WTC11 (cell line): ENCODE results near the gene NTN1. TPM values are rescaled to one million over a fixed set of nuclear protein-coding genes. Genes with fewer than 3 reads are reported as not detected.

Experiments
- ATAC-seq: fragments of 200-7000 bp; cut with Tn5 transposase; 2 replicates; pipeline ENCODE4 v1.10.0; 2021; ENCODE audit warnings: mild to moderate bottlenecking, moderate library complexity
- CTCF ChIA-PET: fragments of 300-600 bp; sonication (Branson Sonifier 250); formaldehyde crosslinking; loops from one replicate; lab custom pipeline; 2021; ENCODE audit warnings: antibody characterized with exemption; lab: Charles Lee
- POLR2A ChIA-PET: fragments of 350-600 bp; sonication (Branson Sonifier 250); formaldehyde crosslinking; loops from one replicate; lab custom pipeline; 2021; ENCODE audit warnings: antibody characterized with exemption; lab: Charles Lee
- DNase-seq: peaks from one replicate; pipeline ENCODE4 v3.0.0; 2021; ENCODE audit warnings: low spot score
- H3K27ac Mint-ChIP-seq: 2 replicates; pipeline ENCODE4 v1.8.0; 2021; ENCODE audit warnings: mixed read lengths
- H3K27me3 Mint-ChIP-seq: 2 replicates; pipeline ENCODE4 v1.8.0; 2021; ENCODE audit warnings: low read depth, mild to moderate bottlenecking, moderate library complexity, mixed read lengths
- H3K36me3 Mint-ChIP-seq: 2 replicates; pipeline ENCODE4 v1.8.0; 2021; ENCODE audit warnings: mixed read lengths
- H3K4me1 Mint-ChIP-seq: 2 replicates; pipeline ENCODE4 v1.8.0; 2022; ENCODE audit warnings: mixed read lengths
- H3K4me3 Mint-ChIP-seq: 2 replicates; pipeline ENCODE4 v1.8.0; 2021; ENCODE audit warnings: mild to moderate bottlenecking, moderate library complexity, mixed read lengths
- H3K9me3 Mint-ChIP-seq: 2 replicates; pipeline ENCODE4 v1.8.0; 2021; ENCODE audit warnings: mixed read lengths
- ARID4B ChIP-seq: sonication (generic); formaldehyde crosslinking; IDR thresholded peaks from 2 replicates; pipeline ENCODE4 v1.8.0; 2023; ENCODE audit warnings: missing genetic modification reagents, mild to moderate bottlenecking, borderline replicate concordance
- ELF4 ChIP-seq: sonication (generic); formaldehyde crosslinking; IDR thresholded peaks from 2 replicates; pipeline ENCODE4 v1.8.1; 2022; ENCODE audit warnings: low read depth, mild to moderate bottlenecking, moderate library complexity, missing genetic modification reagents
- ETV6 ChIP-seq: sonication (generic); formaldehyde crosslinking; IDR thresholded peaks from 2 replicates; pipeline ENCODE4 v1.8.1; 2022; ENCODE audit warnings: mild to moderate bottlenecking, missing genetic modification reagents
- GABPB1 ChIP-seq: sonication (generic); formaldehyde crosslinking; IDR thresholded peaks from 2 replicates; pipeline ENCODE4 v1.8.1; 2023; ENCODE audit warnings: mild to moderate bottlenecking, missing genetic modification reagents
- GRHL2 ChIP-seq: fragments of 250-450 bp; sonication (Bioruptor Pico); IDR thresholded peaks from 2 replicates; pipeline ENCODE4 v1.8.0; 2022; ENCODE audit warnings: mild to moderate bottlenecking, moderate library complexity; ENCODE audit not compliant: insufficient replicate concordance, severe bottlenecking
- JAZF1 ChIP-seq: fragments of 250-450 bp; sonication (Bioruptor Pico); IDR thresholded peaks from 2 replicates; pipeline ENCODE4 v1.9.0; 2021; ENCODE audit warnings: moderate library complexity, mild to moderate bottlenecking, inconsistent platforms
- NR2C2 ChIP-seq: sonication (generic); formaldehyde crosslinking; IDR thresholded peaks from 2 replicates; pipeline ENCODE4 v1.8.0; 2022; ENCODE audit warnings: mild to moderate bottlenecking, missing genetic modification reagents
- SMAD3 ChIP-seq: sonication (generic); formaldehyde crosslinking; IDR thresholded peaks from 2 replicates; pipeline ENCODE4 v1.8.0; 2022; ENCODE audit warnings: missing genetic modification reagents, mild to moderate bottlenecking, borderline replicate concordance
- TCF7 ChIP-seq: sonication (generic); formaldehyde crosslinking; IDR thresholded peaks from 2 replicates; pipeline ENCODE4 v1.8.0; 2022; ENCODE audit warnings: mild to moderate bottlenecking, low read depth, missing genetic modification reagents, moderate library complexity
- USF1 ChIP-seq: sonication (generic); formaldehyde crosslinking; IDR thresholded peaks from 2 replicates; pipeline ENCODE4 v1.8.0; 2022; ENCODE audit warnings: mild to moderate bottlenecking, missing genetic modification reagents
- USF2 ChIP-seq: sonication (generic); formaldehyde crosslinking; IDR thresholded peaks from 2 replicates; pipeline ENCODE4 v1.8.1; 2023; ENCODE audit warnings: mild to moderate bottlenecking, missing genetic modification reagents, moderate library complexity
- ZBTB43 ChIP-seq: sonication (generic); formaldehyde crosslinking; IDR thresholded peaks from 2 replicates; pipeline ENCODE4 v1.8.1; 2023; ENCODE audit warnings: mild to moderate bottlenecking, missing genetic modification reagents
- ZNF121 ChIP-seq: sonication (generic); formaldehyde crosslinking; IDR thresholded peaks from 2 replicates; pipeline ENCODE4 v1.8.0; 2023; ENCODE audit warnings: missing genetic modification reagents
- ZNF138 ChIP-seq: sonication (generic); formaldehyde crosslinking; conservative IDR thresholded peaks from 2 replicates; pipeline ENCODE4 v1.8.1; 2022; ENCODE audit warnings: mild to moderate bottlenecking, moderate library complexity, missing genetic modification reagents
- ZNF232 ChIP-seq: sonication (generic); formaldehyde crosslinking; IDR thresholded peaks from 2 replicates; pipeline ENCODE4 v1.8.0; 2022; ENCODE audit warnings: mild to moderate bottlenecking, missing genetic modification reagents
- ZNF281 ChIP-seq: sonication (generic); formaldehyde crosslinking; IDR thresholded peaks from 2 replicates; pipeline ENCODE4 v1.8.0; 2023; ENCODE audit warnings: mild to moderate bottlenecking, missing genetic modification reagents
- ZNF423 ChIP-seq: fragments of 250-450 bp; sonication (Bioruptor Pico); IDR thresholded peaks from 2 replicates; pipeline ENCODE4 v2.1.2; 2022; ENCODE audit warnings: mild to moderate bottlenecking, moderate library complexity
- total RNA-seq: library from RNA; stranded (reverse); gene quantifications from 3 replicates; pipeline ENCODE4 v1.2.3, GENCODE V29; 2021

Gene NTN1
- total RNA-seq, 1 experiment from 2014 or later = 5.5 TPM

GRCh38 chr17:9009096-9009495, 12.2 kb upstream of the NTN1 start:
- H3K27ac Mint-ChIP-seq = no peak overlapping the region
- H3K4me1 Mint-ChIP-seq = peaks cover 19% of the 10 kb centered on the region
- H3K36me3 Mint-ChIP-seq = no peaks in the 10 kb centered on the region; the same call in 1 of the 2 replicates
- H3K9me3 Mint-ChIP-seq = no peaks in the 10 kb centered on the region
- DNase-seq (no peak), ATAC-seq (no peak)
- POLR2A ChIA-PET = no interaction called here
- CTCF ChIA-PET = no interaction called here
- TF ChIP-seq USF2 (CRISPR knock-in tag) (no peak), NR2C2 (no peak)
- TF ChIP-seq, all 79 proteins: peak for 0
- peaks cover 90% of the 10 kb centered on the region for H3K27me3 Mint-ChIP-seq
- H3K4me3 Mint-ChIP-seq = no peak overlapping the region

- ChIA-PET CTCF (interaction anchor here (0.8 kb wide), 1 partner anchor 11 kb away, joined by 4 read pairs; no protein-coding TSS in a partner anchor), POLR2A (no interaction called here)
- Mint-ChIP-seq H3K27me3 (peaks cover 88% of the 10 kb centered on the region), H3K36me3 (no peaks in the 10 kb centered on the region; the same call in 1 of the 2 replicates), H3K27ac (no peak overlapping the region), H3K4me1 (peaks cover 20% of the 10 kb centered on the region), H3K9me3 (no peaks in the 10 kb centered on the region), H3K4me3 (no peak overlapping the region)
- ATAC-seq (no peak), DNase-seq (no peak)
- TF ChIP-seq JAZF1 (CRISPR knock-in tag) (no peak), ZNF232 (CRISPR knock-in tag) (no peak), ZBTB43 (CRISPR knock-in tag) (no peak)
These were observed 11.6 kb upstream of the NTN1 start for GRCh38 chr17:9009737-9010136.

- ATAC-seq (no peak), DNase-seq (no peak)
- Mint-ChIP-seq H3K27me3 (peaks cover 79% of the 10 kb centered on the region), H3K4me3 (no peak overlapping the region), H3K36me3 (no peaks in the 10 kb centered on the region), H3K4me1 (peaks cover 16% of the 10 kb centered on the region), H3K27ac (no peak overlapping the region), H3K9me3 (no peaks in the 10 kb centered on the region)
- ChIA-PET POLR2A (no interaction called here), CTCF (interaction anchor here (0.5 to 1.7 kb wide), 4 partner anchors 8 to 152 kb away, joined by 3 to 9 read pairs (median 4); no protein-coding TSS in a partner anchor)
- TF ChIP-seq ZBTB43 (CRISPR knock-in tag) (no peak), ETV6 (no peak), GABPB1 (CRISPR knock-in tag) (no peak), ZNF281 (CRISPR knock-in tag) (no peak), TCF7 (CRISPR knock-in tag) (no peak), SMAD3 (CRISPR knock-in tag) (no peak), ZNF121 (CRISPR knock-in tag) (no peak)
These were observed 10.3 kb upstream of the NTN1 start for GRCh38 chr17:9011001-9011400.

- no peaks in the 10 kb centered on the region for H3K36me3 Mint-ChIP-seq
- H3K27ac Mint-ChIP-seq = no peak overlapping the region
- ChIA-PET POLR2A (no interaction called here), CTCF (interaction anchor here (1.1 kb wide), 1 partner anchor 146 kb away, joined by 4 read pairs; no protein-coding TSS in a partner anchor)
- no peaks in the 10 kb centered on the region for H3K9me3 Mint-ChIP-seq
- DNase-seq = no peak
- H3K4me1 Mint-ChIP-seq = peaks cover 18% of the 10 kb centered on the region
- H3K4me3 Mint-ChIP-seq = no peak overlapping the region
- TF ChIP-seq GRHL2 (CRISPR knock-in tag) = no peak
- no peak for TF ChIP-seq USF1 (CRISPR knock-in tag)
- TF ChIP-seq ZNF138 = no peak
- TF ChIP-seq ZNF423 = no peak
- TF ChIP-seq ARID4B (CRISPR knock-in tag) = no peak
- TF ChIP-seq ELF4 (CRISPR knock-in tag) = no peak
- H3K27me3 Mint-ChIP-seq = peaks cover 30% of the 10 kb centered on the region
- ATAC-seq = no peak
These were observed 4.3 kb upstream of the NTN1 start for GRCh38 chr17:9016941-9017552.
